PFSK-1 (cell line): Measurements from ENCODE around the gene CPVL.

Source experiments
- FOXP2 ChIP-seq: optimal IDR thresholded peaks from 2 replicates; pipeline ENCODE3; 2011; ENCODE audit warnings: borderline replicate concordance, control low read depth, inconsistent platforms; ENCODE audit not compliant: insufficient read depth; ENCODE audit errors: extremely low read length, extremely low read depth
- POLR2AphosphoS5 ChIP-seq: IDR thresholded peaks from 2 replicates; pipeline ENCODE4 v1.6.1; 2012; ENCODE audit warnings: low read depth, mild to moderate bottlenecking, control low read depth, low read length, moderate library complexity
- SIN3A ChIP-seq: IDR thresholded peaks from 2 replicates; pipeline ENCODE4 v1.6.1; 2012; ENCODE audit warnings: mild to moderate bottlenecking, low read length, moderate library complexity, borderline replicate concordance; ENCODE audit not compliant: insufficient read depth
- TAF1 ChIP-seq: IDR thresholded peaks from 2 replicates; pipeline ENCODE4 v1.6.1; 2012; ENCODE audit warnings: low read length, control low read depth, borderline replicate concordance; ENCODE audit not compliant: insufficient read depth
- TF ChIP-seq, protein P1 (sequence below), 2 experiments: IDR thresholded peaks; 2 replicates each; pipeline versions ENCODE4 v1.6.1 to v1.8.0; 2011 to 2012; ENCODE audit warnings: low read depth in 2 of 2, low read length in 2 of 2, control low read depth in 1 of 2, inconsistent platforms in 1 of 2, mild to moderate bottlenecking in 1 of 2, moderate library complexity in 1 of 2; ENCODE audit not compliant: insufficient read depth in 1 of 2

The CPVL gene

DNA sequence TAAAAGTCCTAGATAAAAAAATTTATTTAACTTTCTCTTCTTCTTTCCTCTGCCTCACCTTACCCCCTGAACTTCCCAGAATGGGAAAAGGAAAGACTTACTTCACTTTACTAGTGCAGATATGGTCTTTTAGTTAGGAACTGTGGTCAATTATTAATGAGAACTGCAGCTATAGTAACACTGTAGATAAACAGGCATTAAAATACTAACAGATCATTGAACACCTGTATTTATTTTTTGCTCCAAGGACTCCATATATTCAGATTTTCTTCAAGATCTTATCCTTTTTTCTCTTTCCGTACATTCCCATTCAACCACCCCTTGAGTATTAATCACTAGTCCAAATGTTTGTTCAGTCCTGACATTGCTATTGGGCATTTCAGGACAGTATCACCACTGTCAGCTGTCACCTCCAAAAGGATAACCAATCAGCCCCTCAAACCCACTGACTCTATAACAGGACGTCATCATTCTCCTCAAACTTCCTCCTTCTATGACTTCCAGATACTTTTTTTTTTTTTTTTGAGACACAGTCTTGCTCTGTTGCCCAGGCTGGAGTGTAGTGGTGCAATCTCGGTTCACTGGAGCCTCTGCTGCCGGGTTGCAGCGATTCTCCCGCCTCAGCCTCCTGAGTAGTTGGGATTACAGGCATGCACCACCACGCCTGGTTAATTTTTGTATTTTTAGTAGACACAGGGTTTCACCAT is 4.2 kb downstream of the CPVL start:
- TF ChIP-seq POLR2AphosphoS5, result no peak
- TF ChIP-seq FOXP2, result no peak
- no peak for TF ChIP-seq TAF1
- no peak for TF ChIP-seq SIN3A
- TF ChIP-seq, protein P1, sequence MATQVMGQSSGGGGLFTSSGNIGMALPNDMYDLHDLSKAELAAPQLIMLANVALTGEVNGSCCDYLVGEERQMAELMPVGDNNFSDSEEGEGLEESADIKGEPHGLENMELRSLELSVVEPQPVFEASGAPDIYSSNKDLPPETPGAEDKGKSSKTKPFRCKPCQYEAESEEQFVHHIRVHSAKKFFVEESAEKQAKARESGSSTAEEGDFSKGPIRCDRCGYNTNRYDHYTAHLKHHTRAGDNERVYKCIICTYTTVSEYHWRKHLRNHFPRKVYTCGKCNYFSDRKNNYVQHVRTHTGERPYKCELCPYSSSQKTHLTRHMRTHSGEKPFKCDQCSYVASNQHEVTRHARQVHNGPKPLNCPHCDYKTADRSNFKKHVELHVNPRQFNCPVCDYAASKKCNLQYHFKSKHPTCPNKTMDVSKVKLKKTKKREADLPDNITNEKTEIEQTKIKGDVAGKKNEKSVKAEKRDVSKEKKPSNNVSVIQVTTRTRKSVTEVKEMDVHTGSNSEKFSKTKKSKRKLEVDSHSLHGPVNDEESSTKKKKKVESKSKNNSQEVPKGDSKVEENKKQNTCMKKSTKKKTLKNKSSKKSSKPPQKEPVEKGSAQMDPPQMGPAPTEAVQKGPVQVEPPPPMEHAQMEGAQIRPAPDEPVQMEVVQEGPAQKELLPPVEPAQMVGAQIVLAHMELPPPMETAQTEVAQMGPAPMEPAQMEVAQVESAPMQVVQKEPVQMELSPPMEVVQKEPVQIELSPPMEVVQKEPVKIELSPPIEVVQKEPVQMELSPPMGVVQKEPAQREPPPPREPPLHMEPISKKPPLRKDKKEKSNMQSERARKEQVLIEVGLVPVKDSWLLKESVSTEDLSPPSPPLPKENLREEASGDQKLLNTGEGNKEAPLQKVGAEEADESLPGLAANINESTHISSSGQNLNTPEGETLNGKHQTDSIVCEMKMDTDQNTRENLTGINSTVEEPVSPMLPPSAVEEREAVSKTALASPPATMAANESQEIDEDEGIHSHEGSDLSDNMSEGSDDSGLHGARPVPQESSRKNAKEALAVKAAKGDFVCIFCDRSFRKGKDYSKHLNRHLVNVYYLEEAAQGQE (IDR thresholded peaks at IDR 0.05; ENCODE audit: insufficient read depth in 1 of 2, low read depth in 2 of 2, low read length in 2 of 2), result no peak

DNA sequence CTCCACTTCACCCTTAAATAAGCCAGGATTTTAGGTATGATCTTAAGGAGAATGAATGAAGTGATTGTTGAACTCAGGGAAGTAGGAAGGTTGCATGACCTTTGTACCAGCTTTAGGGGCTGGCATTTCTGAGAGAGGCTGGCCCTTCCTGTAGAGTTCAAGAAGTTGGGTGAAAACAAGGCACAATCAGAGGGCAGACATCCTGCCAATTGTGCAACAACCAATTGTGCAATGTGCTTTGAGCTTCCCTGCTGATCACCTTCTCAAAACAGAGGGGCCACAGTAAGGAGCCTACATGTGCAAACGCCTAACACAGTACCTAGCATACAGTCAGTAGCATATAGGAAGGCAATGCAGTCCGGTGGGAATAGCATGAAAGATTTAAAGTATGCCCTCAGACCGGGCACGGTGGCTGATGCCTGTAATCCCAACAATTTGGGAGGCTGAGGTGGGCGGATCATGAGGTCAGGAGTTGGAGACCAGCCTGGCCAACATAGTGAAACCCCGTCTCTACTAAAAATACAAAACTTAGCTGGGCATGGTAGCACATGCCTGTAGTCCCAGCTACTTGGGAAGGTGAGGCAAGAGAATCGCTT is 5.4 kb downstream of the CPVL start:
- TF ChIP-seq TAF1 (no peak), POLR2AphosphoS5 (no peak), FOXP2 (no peak), SIN3A (no peak)
- TF ChIP-seq, protein P1 (IDR thresholded peaks at IDR 0.05; ENCODE audit: insufficient read depth in 1 of 2, low read depth in 2 of 2, low read length in 2 of 2), result no peak

DNA sequence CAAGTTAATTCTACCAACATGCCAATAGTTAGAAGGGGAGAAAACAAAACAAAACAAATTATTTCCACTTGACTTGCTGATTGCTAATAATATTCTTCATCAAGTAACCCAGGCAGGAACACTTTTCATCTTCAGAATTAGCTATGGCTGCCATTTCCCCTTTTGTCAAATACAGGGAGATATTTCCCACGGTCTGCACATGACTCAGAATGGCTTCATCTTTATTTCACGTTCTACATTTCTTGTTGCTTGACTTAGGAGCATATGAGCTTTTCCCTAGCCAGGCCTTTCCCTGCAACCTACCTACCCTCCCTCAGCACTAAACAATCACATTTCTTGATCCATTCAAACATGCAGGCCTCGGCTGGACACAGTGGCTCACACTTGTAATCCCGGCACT is 6.5 kb downstream of the CPVL start:
- no peak for TF ChIP-seq POLR2AphosphoS5
- TF ChIP-seq SIN3A, result no peak
- TF ChIP-seq FOXP2, result no peak
- no peak for TF ChIP-seq TAF1
- TF ChIP-seq, protein P1 (IDR thresholded peaks at IDR 0.05; ENCODE audit: insufficient read depth in 1 of 2, low read depth in 2 of 2, low read length in 2 of 2), result no peak

DNA sequence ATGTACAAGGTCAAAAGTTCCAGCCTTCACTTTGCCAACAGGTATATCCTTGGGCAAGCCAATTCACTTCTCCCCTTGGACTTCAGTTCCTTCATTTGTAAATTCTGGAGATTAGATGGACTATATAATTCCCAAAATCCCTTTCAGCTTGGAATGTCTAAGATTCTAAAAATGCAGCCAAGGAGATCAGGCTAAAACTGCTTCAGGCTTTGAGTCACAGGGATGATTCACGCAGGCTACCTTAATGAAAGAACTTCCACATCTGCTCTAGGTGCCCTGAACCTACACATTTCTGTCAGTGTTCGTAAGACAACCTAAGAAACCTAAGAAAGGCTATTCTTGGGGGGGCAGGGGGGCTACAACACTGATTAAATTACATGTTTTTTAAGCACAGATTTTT is 7.1 kb downstream of the CPVL start:
- TF ChIP-seq TAF1, result no peak
- TF ChIP-seq, protein P1 (IDR thresholded peaks at IDR 0.05; ENCODE audit: insufficient read depth in 1 of 2, low read depth in 2 of 2, low read length in 2 of 2), result no peak
- TF ChIP-seq SIN3A, result no peak
- no peak for TF ChIP-seq FOXP2
- TF ChIP-seq POLR2AphosphoS5, result no peak
